K562 (cell line): Measurements from ENCODE around the gene STK32C. TPM values are rescaled to one million over a fixed set of nuclear protein-coding genes. Genes with fewer than 3 reads are reported as not detected.

ENCODE experiments used
- ATAC-seq: fragments of 200-7000 bp; cut with Tn5 transposase; 3 replicates; pipeline ENCODE4 v1.9.1; 2020; ENCODE audit warnings: moderate library complexity
- BruUV-seq: library from RNA; stranded (reverse); fragments of 400-500 nt; replicated peaks from 2 replicates; lab custom pipeline; 2021; lab: Mats Ljungman, UMichigan
- CTCF ChIA-PET: fragments of 300-600 bp; formaldehyde crosslinking; extraction: SDS; loops from one replicate; lab custom pipeline; 2021; ENCODE audit warnings: low intra/inter-chr PET ratio; lab: Yijun Ruan, JAX
- POLR2A ChIA-PET: fragments of 300-600, 350-650 bp; sonication (Branson Sonifier 250); formaldehyde crosslinking; extraction: SDS; loops from one replicate; lab custom pipeline; 2021; ENCODE audit warnings: antibody characterized with exemption, inconsistent platforms; lab: Yijun Ruan, JAX
- DNase-seq, 4 experiments: peaks; one replicate each; pipeline versions ENCODE4 v3.0.0 to v3.0.0-alpha.2; 2011 to 2018; ENCODE audit warnings: low spot score in 3 of 4, mixed read lengths in 3 of 4; ENCODE audit errors: extremely low read depth in 1 of 4
- FAIRE-seq: peaks from 2 replicates; lab custom pipeline; 2011; peaks lifted over from hg19 to GRCh38; lab: Jason Lieb, UNC
- H2AFZ ChIP-seq: 2 replicates; pipeline ENCODE4 v1.6.0; 2011; ENCODE audit warnings: low read depth, low read length, control low read depth, inconsistent platforms
- H3K27ac ChIP-seq: fragments of 200-600 bp; 3 replicates; pipeline ENCODE4 v1.8.0; 2011; ENCODE audit warnings: low read depth, mild to moderate bottlenecking, control low read depth, inconsistent platforms, low read length, moderate library complexity, mixed read lengths; ENCODE audit errors: extremely low read depth
- H3K27me3 ChIP-seq, 2 experiments: fragments of 300-600 bp in 1 of 2; 2 replicates in 1 of 2; 3 replicates in 1 of 2; pipeline versions ENCODE4 v1.6.0 to v1.8.0; 2011; ENCODE audit warnings: inconsistent platforms in 2 of 2, low read length in 2 of 2, mild to moderate bottlenecking in 1 of 2, mixed read lengths in 1 of 2, moderate library complexity in 1 of 2; ENCODE audit not compliant: control insufficient read depth in 2 of 2, insufficient read depth in 2 of 2
- H3K36me3 ChIP-seq: fragments of 300-600 bp; 3 replicates; pipeline ENCODE4 v1.8.0; 2011; ENCODE audit warnings: mild to moderate bottlenecking, low read length, inconsistent platforms; ENCODE audit not compliant: control insufficient read depth, insufficient read depth
- H3K4me1 ChIP-seq, 2 experiments: fragments of 200-600 bp in 1 of 2; replicated peaks in 1 of 2; 2 replicates in 1 of 2; 3 replicates in 1 of 2; pipeline versions ENCODE4 v1.5.1 to v1.8.0; 2011; ENCODE audit warnings: inconsistent platforms in 2 of 2, low read length in 2 of 2, mild to moderate bottlenecking in 1 of 2, mixed read lengths in 1 of 2, moderate library complexity in 1 of 2; ENCODE audit not compliant: control insufficient read depth in 2 of 2, insufficient read depth in 2 of 2
- H3K4me2 ChIP-seq: 2 replicates; pipeline ENCODE4 v1.6.1; 2011; ENCODE audit warnings: low read length, control low read depth, inconsistent platforms, mixed read lengths; ENCODE audit not compliant: insufficient read depth
- H3K4me3 ChIP-seq: fragments of 200-600 bp; sonication (generic), shearing (Covaris generic); 2 replicates; pipeline ENCODE4 v1.5.1; 2016; ENCODE audit warnings: control low read depth, inconsistent platforms
- H3K79me2 ChIP-seq: fragments of 200-600 bp; 3 replicates; pipeline ENCODE4 v1.8.0; 2011; ENCODE audit warnings: low read length, inconsistent platforms; ENCODE audit not compliant: control insufficient read depth, insufficient read depth
- H3K9ac ChIP-seq, 2 experiments: 2 replicates each; pipeline versions ENCODE4 v1.6.0 to v1.6.1; 2011; ENCODE audit warnings: low read depth in 2 of 2, low read length in 2 of 2, control low read depth in 1 of 2, inconsistent platforms in 1 of 2, mild to moderate bottlenecking in 1 of 2, mixed read lengths in 1 of 2; ENCODE audit not compliant: insufficient read depth in 1 of 2
- H3K9me1 ChIP-seq: one replicate; pipeline ENCODE4 v1.6.0; 2011; ENCODE audit warnings: inconsistent platforms, mild to moderate bottlenecking, low read length, moderate library complexity; ENCODE audit not compliant: control insufficient read depth, insufficient read depth
- H3K9me3 ChIP-seq: replicated peaks from 2 replicates; pipeline ENCODE4 v1.5.1; 2011; ENCODE audit warnings: low read depth, low read length, inconsistent platforms; ENCODE audit not compliant: control insufficient read depth, insufficient read depth
- H4K20me1 ChIP-seq: replicated peaks from 2 replicates; pipeline ENCODE4 v1.6.1; 2011; ENCODE audit warnings: low read length, inconsistent platforms, mixed read lengths; ENCODE audit not compliant: control insufficient read depth, insufficient read depth
- BRF1 ChIP-seq: IDR thresholded peaks from 3 replicates; pipeline ENCODE4 v1.6.1; 2011; ENCODE audit warnings: borderline replicate concordance, mild to moderate bottlenecking; ENCODE audit not compliant: insufficient read length; ENCODE audit errors: extremely low read depth
- CREB3L1 ChIP-seq: fragments of 450-650 bp; IDR thresholded peaks from 2 replicates; pipeline ENCODE4 v1.6.1; 2014; ENCODE audit warnings: low read depth, mild to moderate bottlenecking, moderate library complexity, borderline replicate concordance
- ELF2 ChIP-seq: fragments of 250-450 bp; sonication (Bioruptor Pico); IDR thresholded peaks from 2 replicates; pipeline ENCODE4 v1.5.0; 2021; ENCODE audit warnings: mild to moderate bottlenecking
- GATA2 ChIP-seq: sonication (generic); formaldehyde crosslinking; IDR thresholded peaks from 2 replicates; pipeline ENCODE4 v1.4.0; 2020; ENCODE audit warnings: mild to moderate bottlenecking, missing genetic modification reagents
- MYNN ChIP-seq, 2 experiments: sonication (generic); formaldehyde crosslinking in 1 of 2; IDR thresholded peaks; 2 replicates each; pipeline versions ENCODE4 v1.5.0 to v1.6.1; 2016 to 2020; ENCODE audit warnings: antibody characterized with exemption in 1 of 2, missing genetic modification reagents in 1 of 2
- YBX1 ChIP-seq: fragments of 450-650 bp; IDR thresholded peaks from 2 replicates; pipeline ENCODE4 v1.7.1; 2016; ENCODE audit warnings: mild to moderate bottlenecking
- ZNF766 ChIP-seq: fragments of 200-800 bp; sonication (Bioruptor generic); conservative IDR thresholded peaks from 2 replicates; pipeline ENCODE4 v1.6.1; 2016; ENCODE audit warnings: missing genetic modification characterization, missing compliant biosample characterization
- WGBS: fragments of 100-300 bp; shearing (Covaris generic); methylation state at CpG from one replicate; pipeline ENCODE4 v1.1.6; 2016; ENCODE audit warnings: low coverage, mixed read lengths; ENCODE audit not compliant: insufficient coverage; ENCODE audit errors: missing lambda C conversion rate; 5-methylcytosine and 5-hydroxymethylcytosine counted together
- in situ Hi-C: fragments of 300-500 bp; cut with MboI; formaldehyde crosslinking; loops from 4 replicates; pipeline ENCODE4 v1.15.0; 2018; ENCODE audit warnings: inconsistent platforms, mixed read lengths
- intact Hi-C: fragments of 100-400 bp; cut with micrococcal nuclease; formaldehyde crosslinking; loops from 2 replicates; pipeline ENCODE4 v1.14.2; 2022
- polyA plus RNA-seq, 8 experiments: library from polyadenylated mRNA; depleted of rRNA in 4 of 8; stranded (reverse) in 5 of 8; unstranded in 3 of 8; fragments of >200 nt; fragmentation: Nextera tagmentation in 2 of 8; fragmentation: Illumina TruSeq in 1 of 8; extraction: Ambion mirVana in 2 of 8; extraction: Trizol in 1 of 8; gene quantifications; 2 replicates each; pipeline versions ENCODE4 v1.2.1 to v1.2.3, GENCODE V29; 2011 to 2014; ENCODE audit warnings: inconsistent platforms in 1 of 8, missing spikeins in 1 of 8
- total RNA-seq, 7 experiments: library from RNA; depleted of rRNA in 6 of 7; stranded (reverse); fragments of >200 nt in 6 of 7; fragmentation: Illumina TruSeq in 2 of 7; extraction: Trizol in 2 of 7; gene quantifications; 2 replicates each; pipeline versions ENCODE4 v1.2.1 to v1.2.3, GENCODE V29; 2011 to 2021; ENCODE audit warnings: low replicate concordance in 1 of 7

STK32C gene
- total and polyA plus RNA-seq, 9 of the 15 experiments (the other 6 are each of a cell fraction or from before 2014, with no cell fraction given), result 1.5 to 20.9 (median 6.5) TPM

GRCh38 chr10:132225073-132225848, 82.5 kb downstream of the STK32C start:
- BruUV-seq, result no TSS peak
- no peak overlapping the region for H2AFZ ChIP-seq
- no peaks in the 10 kb centered on the region; the same call in 1 of the 2 replicates for H4K20me1 ChIP-seq
- no peak overlapping the region for H3K27ac ChIP-seq
- no peaks in the 10 kb centered on the region for H3K79me2 ChIP-seq
- DNase-seq (no peak), FAIRE-seq (no peak), ATAC-seq (no peak)
- WGBS, result 18% methylated on average over 20 of the region's 25 CpGs
- no peak for TF ChIP-seq ELF2
- TF ChIP-seq GATA2 (CRISPR knock-in tag), result no peak
- TF ChIP-seq MYNN (IDR thresholded peaks at IDR 0.05), result no peak
- TF ChIP-seq MYNN (CRISPR knock-in tag; IDR thresholded peaks at IDR 0.05), result no peak
- no peak for TF ChIP-seq CREB3L1
- no peak for TF ChIP-seq YBX1
- TF ChIP-seq ZNF766 (CRISPR knock-in tag), result no peak
- no peak for TF ChIP-seq BRF1
- TF ChIP-seq, all 486 proteins: peak for 0
- ChIA-PET CTCF (no interaction called here), POLR2A (interaction anchor here (0.6 kb wide), 1 partner anchor 189 kb away, joined by 3 read pairs; no protein-coding TSS in a partner anchor)
- H3K36me3 ChIP-seq, result no peaks in the 10 kb centered on the region
- H3K4me3 ChIP-seq, result no peak overlapping the region
- in situ Hi-C loops, result loop anchor here (10.0 kb wide), 1 partner anchor 410 kb away; no protein-coding TSS in a partner anchor
- peaks cover 0 to 36% of the 10 kb centered on the region in 2 experiments; a peak in 2 of 5 replicates for H3K4me1 ChIP-seq
- H3K27me3 ChIP-seq, result peaks cover 0 to 27% of the 10 kb centered on the region in 2 experiments; a peak in 2 of 5 replicates
- H3K9me3 ChIP-seq, result no peaks in the 10 kb centered on the region
- no peak overlapping the region for H3K9ac ChIP-seq
- intact Hi-C loops, result no loop called here
- H3K9me1 ChIP-seq, result no peaks in the 10 kb centered on the region
- H3K4me2 ChIP-seq, result no peak overlapping the region
